Calu3 (cell line): ENCODE data around the gene CNTLN. TPM values are rescaled to one million over a fixed set of nuclear protein-coding genes. Genes with fewer than 3 reads are reported as not detected.

ENCODE experiments used
- BruUV-seq: library from RNA; stranded (reverse); fragments of 400-500 nt; replicated peaks from 2 replicates; lab custom pipeline; 2021; lab: Mats Ljungman, UMichigan
- CTCF ChIA-PET: fragments of 300-600 bp; sonication (Branson Sonifier 250); formaldehyde crosslinking; loops from one replicate; lab custom pipeline; 2022; ENCODE audit warnings: antibody characterized with exemption; lab: Charles Lee
- DNase-seq: peaks from one replicate; pipeline ENCODE4 v3.0.0; 2022
- H3K27ac Mint-ChIP-seq: one replicate; pipeline ENCODE4 v1.8.0; 2022; ENCODE audit warnings: mixed read lengths; ENCODE audit not compliant: unreplicated experiment
- H3K27me3 Mint-ChIP-seq: one replicate; pipeline ENCODE4 v1.8.0; 2022; ENCODE audit warnings: mixed read lengths; ENCODE audit not compliant: unreplicated experiment
- H3K36me3 Mint-ChIP-seq: one replicate; pipeline ENCODE4 v1.8.0; 2022; ENCODE audit warnings: mild to moderate bottlenecking, moderate library complexity, mixed read lengths; ENCODE audit not compliant: insufficient read depth, unreplicated experiment
- H3K4me1 Mint-ChIP-seq: one replicate; pipeline ENCODE4 v1.8.0; 2022; ENCODE audit warnings: mild to moderate bottlenecking, low read depth, mixed read lengths; ENCODE audit not compliant: unreplicated experiment
- H3K4me3 Mint-ChIP-seq: one replicate; pipeline ENCODE4 v1.8.0; 2022; ENCODE audit warnings: mild to moderate bottlenecking, low read depth, moderate library complexity, mixed read lengths; ENCODE audit not compliant: unreplicated experiment
- H3K9me3 Mint-ChIP-seq: one replicate; pipeline ENCODE4 v1.8.0; 2022; ENCODE audit warnings: low read depth, mixed read lengths; ENCODE audit not compliant: unreplicated experiment
- CTCF ChIP-seq: fragments of 200-600 bp; IDR thresholded peaks from one replicate; pipeline ENCODE4 v1.8.0; 2022; ENCODE audit warnings: antibody characterized with exemption; ENCODE audit not compliant: unreplicated experiment
- intact Hi-C: fragments of 100-400 bp; cut with micrococcal nuclease; formaldehyde crosslinking; loops from one replicate; pipeline ENCODE4 v1.10.0; 2022; ENCODE audit not compliant: unreplicated experiment
- total RNA-seq: library from RNA; stranded (reverse); gene quantifications from 2 replicates; pipeline ENCODE4 v1.2.3, GENCODE V29; 2022

Gene CNTLN
- total RNA-seq, 1 experiment from 2014 or later = 6.7 TPM

- Mint-ChIP-seq H3K27me3 (no peaks in the 10 kb centered on the region), H3K27ac (no peak overlapping the region), H3K4me1 (no peaks in the 10 kb centered on the region), H3K4me3 (no peak overlapping the region), H3K36me3 (no peaks in the 10 kb centered on the region), H3K9me3 (no peaks in the 10 kb centered on the region)
- BruUV-seq = no TSS peak
- no peak for TF ChIP-seq CTCF
- intact Hi-C loops = no loop called here
- CTCF ChIA-PET = no interaction called here
- no peak for DNase-seq
These were observed 356.9 kb downstream of the CNTLN start for GRCh38 chr9:17491780-17492179.

- Mint-ChIP-seq H3K4me1 (no peaks in the 10 kb centered on the region), H3K9me3 (peaks cover 3% of the 10 kb centered on the region), H3K27ac (no peak overlapping the region), H3K4me3 (no peak overlapping the region), H3K27me3 (no peaks in the 10 kb centered on the region), H3K36me3 (no peaks in the 10 kb centered on the region)
- DNase-seq = no peak
- CTCF ChIA-PET = no interaction called here
- no TSS peak for BruUV-seq
- intact Hi-C loops = no loop called here
- TF ChIP-seq CTCF = no peak
These were observed 368.4 kb downstream of the CNTLN start for GRCh38 chr9:17503196-17503595.

GRCh38 chr9:17509151-17509550 lies 374.3 kb downstream of the CNTLN start:
- H3K27ac Mint-ChIP-seq = no peak overlapping the region
- DNase-seq = no peak
- no peaks in the 10 kb centered on the region for H3K36me3 Mint-ChIP-seq
- no peaks in the 10 kb centered on the region for H3K27me3 Mint-ChIP-seq
- H3K4me3 Mint-ChIP-seq = no peak overlapping the region
- no TSS peak for BruUV-seq
- CTCF ChIA-PET = no interaction called here
- intact Hi-C loops = no loop called here
- TF ChIP-seq CTCF = no peak
- H3K9me3 Mint-ChIP-seq = no peaks in the 10 kb centered on the region
- no peaks in the 10 kb centered on the region for H3K4me1 Mint-ChIP-seq

GRCh38 chr9:17509701-17510100 lies 374.9 kb downstream of the CNTLN start:
- no TSS peak for BruUV-seq
- Mint-ChIP-seq H3K27ac (no peak overlapping the region), H3K36me3 (no peaks in the 10 kb centered on the region), H3K4me1 (no peaks in the 10 kb centered on the region), H3K4me3 (no peak overlapping the region), H3K27me3 (no peaks in the 10 kb centered on the region), H3K9me3 (no peaks in the 10 kb centered on the region)
- CTCF ChIA-PET = no interaction called here
- intact Hi-C loops = no loop called here
- DNase-seq = no peak
- TF ChIP-seq CTCF = no peak
